Ishikawa (cell line): ENCODE results near the gene GLS2.

Experiments
- CEBPB ChIP-seq: IDR thresholded peaks from 2 replicates; pipeline ENCODE4 v1.6.1; 2012
- CREB1 ChIP-seq: IDR thresholded peaks from 2 replicates; pipeline ENCODE4 v1.6.1; 2012; ENCODE audit warnings: low read depth
- EP300 ChIP-seq: IDR thresholded peaks from 2 replicates; pipeline ENCODE4 v1.6.1; 2012; ENCODE audit warnings: borderline replicate concordance
- FOXM1 ChIP-seq: IDR thresholded peaks from 2 replicates; pipeline ENCODE4 v1.6.1; 2012; ENCODE audit warnings: low read depth, borderline replicate concordance
- MAX ChIP-seq: IDR thresholded peaks from 2 replicates; pipeline ENCODE4 v1.6.1; 2012
- REST ChIP-seq: IDR thresholded peaks from 2 replicates; pipeline ENCODE4 v1.6.1; 2012; ENCODE audit warnings: low read depth, mild to moderate bottlenecking
- TAF1 ChIP-seq: IDR thresholded peaks from 2 replicates; pipeline ENCODE4 v1.6.1; 2012; ENCODE audit warnings: low read depth, mild to moderate bottlenecking
- TEAD4 ChIP-seq: IDR thresholded peaks from 2 replicates; pipeline ENCODE4 v1.6.1; 2012
- YY1 ChIP-seq: IDR thresholded peaks from 2 replicates; pipeline ENCODE4 v1.6.1; 2012; ENCODE audit warnings: low read depth
- TF ChIP-seq, protein P1 (sequence below): IDR thresholded peaks from 2 replicates; pipeline ENCODE4 v1.6.1; 2012

DNA sequence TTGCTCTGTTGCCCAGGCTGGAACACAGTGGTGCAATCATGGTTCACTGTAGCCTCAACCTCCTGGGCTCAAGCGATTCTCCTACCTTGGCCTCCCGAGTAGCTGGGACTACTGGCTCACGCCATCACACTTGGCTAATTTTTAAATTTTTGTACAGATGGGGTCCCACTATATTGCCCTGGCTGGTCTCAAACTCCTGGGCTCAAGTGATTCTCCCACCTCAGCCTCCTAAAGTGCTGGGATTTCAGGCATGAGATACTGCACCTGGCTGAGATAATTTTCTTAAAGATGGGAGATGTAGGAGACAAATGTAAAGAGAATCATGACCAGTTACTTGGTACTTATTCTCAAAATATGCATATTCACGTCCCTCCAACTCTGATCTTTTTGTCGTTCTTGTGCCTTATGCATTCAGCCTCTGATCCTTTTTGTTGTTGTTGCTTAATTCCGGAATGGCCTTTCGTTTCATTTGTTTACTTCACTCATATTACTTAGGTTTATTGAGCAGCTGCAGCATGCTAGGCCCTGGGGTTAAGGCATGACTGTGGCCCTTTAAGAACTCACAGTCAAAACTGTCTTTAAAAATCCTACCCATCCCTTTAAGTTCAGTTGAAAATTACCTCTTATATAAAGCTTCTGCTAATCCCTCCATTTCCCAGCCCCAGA lies 42.6 kb upstream of the GLS2 start:
- TF ChIP-seq EP300 = no peak
- TF ChIP-seq FOXM1 = no peak
- no peak for TF ChIP-seq CEBPB
- TF ChIP-seq MAX = no peak
- TF ChIP-seq CREB1 = no peak
- no peak for TF ChIP-seq TAF1
- no peak for TF ChIP-seq YY1
- TF ChIP-seq, protein P1, sequence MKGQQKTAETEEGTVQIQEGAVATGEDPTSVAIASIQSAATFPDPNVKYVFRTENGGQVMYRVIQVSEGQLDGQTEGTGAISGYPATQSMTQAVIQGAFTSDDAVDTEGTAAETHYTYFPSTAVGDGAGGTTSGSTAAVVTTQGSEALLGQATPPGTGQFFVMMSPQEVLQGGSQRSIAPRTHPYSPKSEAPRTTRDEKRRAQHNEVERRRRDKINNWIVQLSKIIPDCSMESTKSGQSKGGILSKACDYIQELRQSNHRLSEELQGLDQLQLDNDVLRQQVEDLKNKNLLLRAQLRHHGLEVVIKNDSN = no peak
- no peak for TF ChIP-seq TEAD4
- no peak for TF ChIP-seq REST
